SK-N-MC (cell line): ENCODE data around the gene RXFP4.
A peak's percentile ranks its signal among the peaks of the same experiment; 100 is the strongest.
"Not testable (repeated sequence)": the region's sequence is repeated elsewhere in the genome, so short reads cannot be mapped to it uniquely, and the experiment has no call there.

ENCODE experiments used
- DNase-seq: peaks from one replicate; pipeline ENCODE4 v3.0.0-alpha.2; 2011; ENCODE audit warnings: low read depth, low spot score
- H3K27ac ChIP-seq: fragments of 200-600 bp; sonication (generic); 2 replicates; pipeline ENCODE4 v1.5.1; 2016; ENCODE audit warnings: mixed run types
- H3K36me3 ChIP-seq: fragments of 200-600 bp; sonication (generic); 2 replicates; pipeline ENCODE4 v1.6.1; 2017; ENCODE audit warnings: antibody characterized with exemption, low read length, mixed read lengths; ENCODE audit not compliant: insufficient read depth
- H3K4me3 ChIP-seq: fragments of 200-600 bp; sonication (generic); 2 replicates; pipeline ENCODE4 v1.5.1; 2016
- H3K9ac ChIP-seq: fragments of 200-600 bp; sonication (generic); 2 replicates; pipeline ENCODE4 v1.8.0; 2017; ENCODE audit warnings: mixed run types, mixed read lengths; ENCODE audit not compliant: insufficient read length
- H3K9me3 ChIP-seq: fragments of 200-600 bp; sonication (generic); 2 replicates; pipeline ENCODE4 v1.6.1; 2017; ENCODE audit warnings: low read depth, mild to moderate bottlenecking, antibody characterized with exemption, low read length, moderate library complexity, mixed read lengths
- EZH2 ChIP-seq: fragments of 200-600 bp; sonication (generic); IDR thresholded peaks from one replicate; pipeline ENCODE4 v1.6.1; 2017; ENCODE audit warnings: antibody characterized with exemption
- FOXP2 ChIP-seq: optimal IDR thresholded peaks from 2 replicates; pipeline ENCODE3; 2011; ENCODE audit warnings: mild to moderate bottlenecking, moderate library complexity; ENCODE audit not compliant: insufficient read depth; ENCODE audit errors: extremely low read length, control extremely low read depth
- POLR2AphosphoS5 ChIP-seq: IDR thresholded peaks from 2 replicates; pipeline ENCODE4 v1.6.1; 2012; ENCODE audit warnings: mild to moderate bottlenecking, low read depth, low read length, borderline replicate concordance

The RXFP4 gene

GRCh38 chr1:155940993-155941844, at the start of gene RXFP4:
Gene RXFP4, plus strand, starts transcription at chr1:155941638. Its CDS starts 72 bp downstream, at chr1:155941710.
- Histone ChIP-seq H3K27ac (peak within 1 kb of the TSS; percentile 88), H3K36me3 (peaks cover 3% of the 10 kb centered on the region; the same call in 1 of the 2 replicates), H3K9me3 (no peaks in the 10 kb centered on the region), H3K9ac (peak within 1 kb of the TSS; percentile 56), H3K4me3 (peak within 1 kb of the TSS; percentile 17; the same call in 1 of the 2 replicates)
- TF ChIP-seq POLR2AphosphoS5 (no peak), EZH2 (no peak), FOXP2 (no peak)
- DNase-seq = no peak

- no peak for DNase-seq
- Histone ChIP-seq H3K9ac (no peak overlapping the region), H3K27ac (peak overlapping the region; percentile 69), H3K4me3 (no peak overlapping the region), H3K36me3 (peaks cover 6% of the 10 kb centered on the region; the same call in 1 of the 2 replicates), H3K9me3 (no peaks in the 10 kb centered on the region)
- TF ChIP-seq POLR2AphosphoS5 (no peak), EZH2 (no peak), FOXP2 (no peak)
These were observed 48.6 kb upstream of the RXFP4 start for GRCh38 chr1:155892796-155893195.

GRCh38 chr1:155893389-155894142, 47.9 kb upstream of the RXFP4 start:
- H3K9me3 ChIP-seq = no peaks in the 10 kb centered on the region
- peak overlapping the region; percentile 69 for H3K27ac ChIP-seq
- H3K9ac ChIP-seq = peak overlapping the region; percentile 7
- peak overlapping the region; percentile 31; the same call in 1 of the 2 replicates for H3K4me3 ChIP-seq
- peaks cover 6% of the 10 kb centered on the region; the same call in 1 of the 2 replicates for H3K36me3 ChIP-seq
- TF ChIP-seq POLR2AphosphoS5 = no peak
- no peak for TF ChIP-seq EZH2
- TF ChIP-seq FOXP2 = no peak
- no peak for DNase-seq

- not testable (repeated sequence) for DNase-seq, H3K9me3 ChIP-seq, H3K9ac ChIP-seq, H3K4me3 ChIP-seq, H3K27ac ChIP-seq
- peaks cover 23% of the 10 kb centered on the region for H3K36me3 ChIP-seq
These were observed 45.8 kb upstream of the RXFP4 start for GRCh38 chr1:155895617-155896016.

GRCh38 chr1:155896476-155896875, 45.0 kb upstream of the RXFP4 start:
- not testable (repeated sequence) for H3K27ac ChIP-seq, H3K4me3 ChIP-seq, H3K9ac ChIP-seq, H3K9me3 ChIP-seq, DNase-seq
- H3K36me3 ChIP-seq = peaks cover 32% of the 10 kb centered on the region

GRCh38 chr1:155897746-155898145, 43.7 kb upstream of the RXFP4 start:
- no peak for TF ChIP-seq FOXP2
- no peak for TF ChIP-seq EZH2
- TF ChIP-seq POLR2AphosphoS5 = no peak
- DNase-seq = no peak

GRCh38 chr1:155898888-155899287, 42.5 kb upstream of the RXFP4 start:
- Histone ChIP-seq H3K4me3 (no peak overlapping the region), H3K36me3 (peaks cover 41% of the 10 kb centered on the region), H3K27ac (peak overlapping the region; percentile 68), H3K9ac (no peak overlapping the region), H3K9me3 (no peaks in the 10 kb centered on the region)
- no peak for TF ChIP-seq FOXP2
- no peak for TF ChIP-seq POLR2AphosphoS5
- no peak for TF ChIP-seq EZH2
- no peak for DNase-seq

More at GRCh38 chr1:155897746-155898145, 43.7 kb upstream of the RXFP4 start:
- peak overlapping the region; percentile 79 for H3K27ac ChIP-seq
- no peak overlapping the region for H3K9ac ChIP-seq
- peak overlapping the region; percentile 6; the same call in 1 of the 2 replicates for H3K4me3 ChIP-seq
- no peaks in the 10 kb centered on the region for H3K9me3 ChIP-seq
- H3K36me3 ChIP-seq = peaks cover 35% of the 10 kb centered on the region

GRCh38 chr1:155899683-155900082, 41.8 kb upstream of the RXFP4 start:
- Histone ChIP-seq H3K36me3 (peaks cover 49% of the 10 kb centered on the region), H3K4me3 (no peak overlapping the region), H3K27ac (peak overlapping the region; percentile 40; the same call in 1 of the 2 replicates), H3K9ac (no peak overlapping the region), H3K9me3 (no peaks in the 10 kb centered on the region)
- no peak for TF ChIP-seq POLR2AphosphoS5
- TF ChIP-seq EZH2 = no peak
- no peak for DNase-seq
